Measurements from ENCODE around the gene COX19.

Gene COX19

DNA sequence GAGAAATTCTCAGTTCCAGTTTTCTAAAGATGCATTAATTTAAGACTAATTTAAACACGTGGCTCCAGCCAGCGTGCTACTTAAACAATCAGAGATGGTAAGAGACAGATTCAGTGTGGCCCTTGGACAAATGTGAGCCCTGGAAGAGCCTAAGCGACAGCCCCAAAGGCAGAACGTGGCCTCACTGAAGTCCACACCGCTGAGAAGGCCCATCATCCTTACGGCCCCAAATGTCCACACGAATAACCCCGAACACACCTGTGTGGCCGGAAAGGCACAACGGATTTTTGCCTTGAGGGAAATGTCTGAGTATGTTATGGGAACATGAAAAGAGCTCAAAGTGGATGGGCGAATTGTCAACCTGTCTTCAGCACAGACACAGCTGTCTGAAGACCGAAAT is 3.2 kb downstream of the COX19 start:
- Histone ChIP-seq H3K4me3 (ENCODE audit: low read length) (no peak overlapping the region), H3K9ac (ENCODE audit: low read length) (no peak overlapping the region), H3K4me1 (ENCODE audit: control insufficient read depth, insufficient read depth, low read length) (peaks cover 17% of the 10 kb centered on the region), H3K36me3 (ENCODE audit: control insufficient read depth, insufficient read depth, low read length, severe bottlenecking) (peaks cover 52% of the 10 kb centered on the region), H3K27me3 (replicated peaks; ENCODE audit: control insufficient read depth, insufficient read depth, low read length) (no peaks in the 10 kb centered on the region), H3K9me3 (ENCODE audit: control insufficient read depth, low read length) (no peaks in the 10 kb centered on the region)
- DNase-seq (ENCODE audit: low read depth): no peak

DNA sequence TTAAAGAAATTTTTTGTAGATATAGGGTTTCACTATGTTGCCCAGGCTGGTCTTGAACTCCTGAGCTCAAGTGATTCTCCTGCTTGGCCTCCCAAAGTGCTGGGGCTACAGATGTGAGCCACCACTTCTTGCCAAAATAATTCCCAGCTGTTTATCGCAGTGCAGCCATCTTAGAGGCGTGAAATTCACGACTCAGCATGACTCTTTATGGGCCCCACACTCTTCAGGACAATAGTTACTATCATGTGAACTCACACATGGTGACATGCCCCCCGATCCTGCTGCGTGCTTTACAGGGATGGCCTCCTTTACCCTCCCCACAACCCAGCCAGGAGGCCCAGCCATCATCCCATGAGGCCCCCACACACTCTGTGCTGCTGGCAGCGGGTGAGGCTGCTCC is 4.6 kb downstream of the COX19 start:
- Histone ChIP-seq H3K4me3 (ENCODE audit: low read length) (no peak overlapping the region), H3K27me3 (replicated peaks; ENCODE audit: control insufficient read depth, insufficient read depth, low read length) (no peaks in the 10 kb centered on the region), H3K36me3 (ENCODE audit: control insufficient read depth, insufficient read depth, low read length, severe bottlenecking) (peaks cover 59% of the 10 kb centered on the region), H3K9me3 (ENCODE audit: control insufficient read depth, low read length) (no peaks in the 10 kb centered on the region), H3K9ac (ENCODE audit: low read length) (no peak overlapping the region), H3K4me1 (ENCODE audit: control insufficient read depth, insufficient read depth, low read length) (peaks cover 17% of the 10 kb centered on the region)
- no peak for DNase-seq (ENCODE audit: low read depth)

DNA sequence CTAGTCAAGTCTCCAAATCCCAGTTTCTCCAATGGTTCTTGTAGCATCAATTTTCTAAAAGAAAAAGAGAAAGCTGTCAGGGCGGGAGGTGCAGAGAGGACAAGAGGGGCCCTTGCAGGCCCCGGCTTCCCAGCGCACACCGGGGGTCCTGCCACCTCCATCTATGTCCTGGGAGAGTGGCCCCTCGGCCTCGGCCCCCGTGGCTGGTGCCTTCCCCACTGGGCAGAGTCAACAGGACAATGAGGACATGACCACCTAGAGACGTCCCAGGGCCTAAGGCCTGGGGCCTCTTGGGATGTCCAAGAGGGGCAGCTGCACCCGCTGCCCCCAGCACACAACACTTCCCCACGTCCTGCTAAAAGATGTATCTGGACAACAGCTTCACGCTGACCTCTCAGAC is 5.9 kb downstream of the COX19 start:
- H3K36me3 ChIP-seq (ENCODE audit: control insufficient read depth, insufficient read depth, low read length, severe bottlenecking): peaks cover 59% of the 10 kb centered on the region
- no peaks in the 10 kb centered on the region for H3K9me3 ChIP-seq (ENCODE audit: control insufficient read depth, low read length)
- H3K4me1 ChIP-seq (ENCODE audit: control insufficient read depth, insufficient read depth, low read length): peaks cover 28% of the 10 kb centered on the region
- no peak for DNase-seq (ENCODE audit: low read depth)
- H3K9ac ChIP-seq (ENCODE audit: low read length): no peak overlapping the region
- no peaks in the 10 kb centered on the region for H3K27me3 ChIP-seq (replicated peaks; ENCODE audit: control insufficient read depth, insufficient read depth, low read length)
- no peak overlapping the region for H3K4me3 ChIP-seq (ENCODE audit: low read length)

DNA sequence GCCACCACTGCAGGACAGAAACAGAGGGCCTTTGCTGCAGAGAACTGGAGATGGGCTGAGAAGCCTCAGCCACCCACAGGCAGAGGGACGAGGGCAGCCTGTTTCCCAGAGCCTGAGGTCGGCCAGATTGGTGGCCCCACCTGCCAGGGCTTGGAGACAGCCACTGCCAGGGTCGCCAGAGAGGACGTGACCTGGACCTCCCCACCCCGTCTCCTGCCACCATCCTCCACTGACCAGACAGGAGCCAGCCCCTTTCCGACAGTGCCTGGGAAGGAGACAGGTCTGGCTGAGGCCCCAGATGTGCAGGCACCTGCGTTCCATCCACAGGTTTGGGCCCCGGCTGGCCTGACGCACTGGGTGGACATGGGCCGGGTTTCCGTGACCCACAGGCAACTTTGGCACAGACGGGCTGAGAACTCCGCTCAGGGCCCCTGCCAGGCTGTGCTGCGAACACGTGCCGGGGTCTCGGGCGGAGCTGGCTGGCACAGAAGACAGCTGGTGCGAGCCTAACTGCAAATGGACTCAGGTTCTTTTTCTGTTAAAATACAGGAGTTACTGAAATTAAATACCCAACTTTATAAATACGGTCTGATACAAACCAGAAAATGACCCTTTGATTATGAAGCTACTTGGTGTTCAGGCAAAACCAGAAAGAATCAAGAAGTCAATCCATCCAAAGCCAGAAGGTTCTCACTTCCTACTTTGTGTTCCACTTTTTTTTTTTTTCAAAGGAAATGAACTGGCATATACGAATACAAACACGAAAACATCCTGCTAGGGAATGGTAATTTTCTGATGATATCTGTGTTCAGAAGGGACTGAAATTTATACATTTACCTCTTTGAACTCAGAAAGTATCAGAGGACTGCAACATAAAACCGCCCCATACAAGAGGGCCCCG is 6.9 kb downstream of the COX19 start:
- H3K4me1 ChIP-seq (ENCODE audit: control insufficient read depth, insufficient read depth, low read length): peaks cover 29% of the 10 kb centered on the region
- no peaks in the 10 kb centered on the region for H3K9me3 ChIP-seq (ENCODE audit: control insufficient read depth, low read length)
- H3K36me3 ChIP-seq (ENCODE audit: control insufficient read depth, insufficient read depth, low read length, severe bottlenecking): peaks cover 59% of the 10 kb centered on the region
- no peak overlapping the region for H3K9ac ChIP-seq (ENCODE audit: low read length)
- DNase-seq (ENCODE audit: low read depth): no peak
- H3K4me3 ChIP-seq (ENCODE audit: low read length): no peak overlapping the region
- no peaks in the 10 kb centered on the region for H3K27me3 ChIP-seq (replicated peaks; ENCODE audit: control insufficient read depth, insufficient read depth, low read length)

DNA sequence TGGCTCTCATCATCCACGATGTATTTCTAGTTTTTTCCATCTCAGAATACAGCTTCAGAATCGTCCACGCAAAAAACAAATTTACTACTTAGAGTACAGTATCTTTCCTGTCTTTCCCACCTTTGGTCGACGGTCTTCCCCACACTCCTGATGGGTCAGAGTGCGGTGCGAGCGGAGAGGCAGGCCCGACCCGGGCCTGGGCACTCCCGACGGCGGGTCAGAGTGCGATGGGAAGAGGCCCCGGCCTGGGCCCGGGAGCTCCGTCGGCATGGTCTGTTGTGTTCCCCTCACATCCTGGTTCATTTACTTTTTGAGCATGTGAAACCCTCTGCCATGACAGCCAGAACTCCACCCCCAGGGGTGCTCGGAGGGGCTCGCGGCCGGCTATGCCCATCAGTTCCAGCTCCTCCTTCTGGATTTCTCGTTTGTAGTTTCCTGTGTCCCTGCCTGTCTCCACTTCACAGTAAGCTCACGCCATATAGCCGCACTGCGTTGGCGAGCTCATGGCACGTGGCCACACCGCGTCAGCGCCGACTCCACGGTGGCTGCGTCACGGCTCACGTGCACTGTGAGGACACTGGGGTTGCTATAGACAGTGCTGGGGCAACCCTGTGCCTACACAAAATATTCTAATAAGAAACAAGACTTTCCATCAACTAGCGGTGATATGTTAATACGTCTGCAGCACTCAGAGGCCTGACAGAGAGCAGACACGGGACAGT is 7.8 kb downstream of the COX19 start:
- Histone ChIP-seq H3K36me3 (ENCODE audit: control insufficient read depth, insufficient read depth, low read length, severe bottlenecking) (peaks cover 52% of the 10 kb centered on the region), H3K27me3 (replicated peaks; ENCODE audit: control insufficient read depth, insufficient read depth, low read length) (peaks cover 3% of the 10 kb centered on the region), H3K9me3 (ENCODE audit: control insufficient read depth, low read length) (no peaks in the 10 kb centered on the region), H3K9ac (ENCODE audit: low read length) (no peak overlapping the region), H3K4me1 (ENCODE audit: control insufficient read depth, insufficient read depth, low read length) (peaks cover 20% of the 10 kb centered on the region), H3K4me3 (ENCODE audit: low read length) (no peak overlapping the region)
- DNase-seq (ENCODE audit: low read depth): no peak

DNA sequence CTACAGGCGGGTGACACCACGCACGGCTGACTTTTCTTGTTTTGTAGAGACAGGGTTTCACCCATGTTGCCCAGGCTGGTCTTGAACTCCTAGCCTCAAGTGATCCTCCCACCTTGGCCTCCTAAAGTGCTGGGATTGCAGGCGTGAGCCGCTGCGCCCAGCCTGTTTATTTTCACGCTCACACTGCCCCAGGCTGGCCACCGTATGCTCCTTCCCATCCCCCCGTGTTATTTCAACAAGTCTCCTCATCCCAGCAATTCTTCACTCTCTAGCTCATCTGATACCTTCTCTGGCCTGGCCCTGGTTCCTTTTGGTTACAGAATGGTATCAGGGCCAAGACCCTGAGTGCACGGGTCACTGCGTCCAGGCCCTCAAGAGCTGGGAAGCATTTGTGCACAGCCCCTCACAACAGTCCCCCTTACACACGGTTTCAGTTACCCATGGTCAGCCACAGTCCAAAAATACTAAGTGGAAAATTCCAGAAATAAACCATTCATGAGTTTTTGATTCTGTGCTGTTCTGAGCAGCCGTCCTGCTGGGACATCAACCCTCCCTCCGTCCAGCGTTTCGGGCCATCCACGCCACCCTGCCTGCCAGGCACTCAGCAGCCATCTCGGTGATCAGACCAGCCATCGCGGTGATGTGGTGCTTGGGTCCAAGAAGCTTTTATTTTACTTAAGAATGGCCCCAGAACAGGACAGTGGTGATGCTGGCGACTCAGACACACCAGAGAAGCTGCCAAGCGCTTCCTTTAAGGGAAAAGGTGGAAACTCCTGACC is 8.9 kb downstream of the COX19 start:
- no peak overlapping the region for H3K9ac ChIP-seq (ENCODE audit: low read length)
- peaks cover 21% of the 10 kb centered on the region for H3K4me1 ChIP-seq (ENCODE audit: control insufficient read depth, insufficient read depth, low read length)
- DNase-seq (ENCODE audit: low read depth): no peak
- no peak overlapping the region for H3K4me3 ChIP-seq (ENCODE audit: low read length)
- H3K27me3 ChIP-seq (replicated peaks; ENCODE audit: control insufficient read depth, insufficient read depth, low read length): peaks cover 14% of the 10 kb centered on the region
- H3K36me3 ChIP-seq (ENCODE audit: control insufficient read depth, insufficient read depth, low read length, severe bottlenecking): peaks cover 45% of the 10 kb centered on the region
- no peaks in the 10 kb centered on the region for H3K9me3 ChIP-seq (ENCODE audit: control insufficient read depth, low read length)

DNA sequence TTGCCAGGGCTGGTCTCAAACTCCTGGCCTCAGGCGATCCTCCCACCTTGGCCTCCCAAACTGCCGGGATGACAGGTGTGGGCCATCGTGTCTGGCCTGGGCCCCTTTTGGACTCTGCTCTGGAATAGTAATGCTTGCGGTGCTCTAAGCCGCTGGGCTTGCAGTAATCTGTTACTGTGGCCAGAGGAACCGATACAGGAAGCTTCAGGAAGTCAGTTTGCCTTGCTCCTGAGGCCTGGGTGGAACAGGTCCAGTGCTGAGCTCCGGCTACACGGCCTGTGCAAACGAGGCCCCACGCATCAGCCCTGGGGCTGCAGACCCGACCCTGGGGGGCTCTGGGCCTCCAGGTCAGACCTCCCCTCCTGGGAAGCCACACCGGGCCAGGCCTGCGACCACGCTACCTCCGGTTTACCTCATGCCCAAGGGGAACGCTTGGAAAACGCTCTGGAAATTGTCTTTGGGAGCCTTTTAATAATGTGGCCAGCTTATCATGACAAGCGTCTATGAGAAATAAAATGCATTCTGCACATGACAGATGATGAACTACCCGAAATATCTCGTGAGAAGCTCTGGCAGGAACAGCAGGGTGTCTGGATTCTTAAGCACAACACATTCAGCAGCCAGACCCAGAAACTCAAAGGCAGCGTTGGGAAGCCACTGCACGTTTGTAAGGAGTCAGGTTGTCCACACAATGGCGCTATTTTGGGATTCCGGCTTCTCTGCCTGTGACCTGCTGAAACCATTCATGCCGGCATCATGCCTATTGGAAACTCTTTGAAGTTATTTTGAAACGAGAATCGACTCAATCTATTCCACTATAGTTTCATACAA is 10.7 kb downstream of the COX19 start:
- Histone ChIP-seq H3K36me3 (ENCODE audit: control insufficient read depth, insufficient read depth, low read length, severe bottlenecking) (peaks cover 30% of the 10 kb centered on the region), H3K9me3 (ENCODE audit: control insufficient read depth, low read length) (no peaks in the 10 kb centered on the region), H3K27me3 (replicated peaks; ENCODE audit: control insufficient read depth, insufficient read depth, low read length) (peaks cover 15% of the 10 kb centered on the region), H3K4me3 (ENCODE audit: low read length) (peak overlapping the region; percentile 40), H3K9ac (ENCODE audit: low read length) (peak overlapping the region; percentile 8), H3K4me1 (ENCODE audit: control insufficient read depth, insufficient read depth, low read length) (peaks cover 32% of the 10 kb centered on the region)
- DNase-seq (ENCODE audit: low read depth): peak; percentile 15

DNA sequence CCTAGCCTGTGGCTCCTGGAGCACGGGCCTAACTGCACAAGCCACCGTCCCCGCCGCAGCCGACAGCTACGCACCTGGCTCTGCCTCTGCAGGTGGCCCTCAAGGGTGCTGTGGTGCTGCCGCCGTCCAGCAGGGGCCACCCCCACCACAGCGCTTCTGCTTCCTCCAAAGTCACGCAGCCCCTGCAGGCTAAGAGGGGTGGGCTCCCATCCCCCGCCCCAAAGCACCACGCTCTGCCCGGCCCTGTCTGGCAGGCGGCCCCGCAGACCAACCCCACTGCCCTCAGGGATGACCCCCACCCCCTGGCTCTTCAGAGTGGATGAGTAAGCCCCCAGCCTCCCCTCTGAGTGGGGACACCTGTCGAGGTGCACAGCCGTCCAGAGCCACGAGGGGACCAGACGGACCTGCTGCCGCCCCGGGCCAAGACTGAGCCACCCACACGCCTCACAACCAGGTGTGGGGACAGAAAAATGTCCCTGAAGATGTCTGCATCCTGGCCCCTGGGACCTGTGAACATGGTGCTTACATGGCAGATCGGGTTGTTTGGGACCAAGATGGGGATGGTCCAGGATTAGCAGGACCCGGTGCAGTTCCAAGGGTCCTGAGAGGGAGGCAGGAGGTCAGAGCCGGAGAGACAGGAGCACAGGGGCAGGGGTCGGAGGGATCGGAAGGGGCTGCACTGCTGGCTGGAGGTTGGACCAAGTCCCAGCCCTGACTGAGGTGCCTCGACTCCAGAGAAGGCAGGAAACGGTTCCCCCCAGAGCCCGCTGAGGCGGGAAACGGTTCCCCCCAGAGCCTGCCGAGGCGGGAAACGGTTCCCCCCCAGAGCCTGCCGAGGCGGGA is 11.9 kb downstream of the COX19 start:
- no peaks in the 10 kb centered on the region for H3K9me3 ChIP-seq (ENCODE audit: control insufficient read depth, low read length)
- peak overlapping the region; percentile 8 for H3K9ac ChIP-seq (ENCODE audit: low read length)
- DNase-seq (ENCODE audit: low read depth): no peak
- H3K36me3 ChIP-seq (ENCODE audit: control insufficient read depth, insufficient read depth, low read length, severe bottlenecking): peaks cover 20% of the 10 kb centered on the region
- H3K4me1 ChIP-seq (ENCODE audit: control insufficient read depth, insufficient read depth, low read length): peaks cover 32% of the 10 kb centered on the region
- no peak overlapping the region for H3K4me3 ChIP-seq (ENCODE audit: low read length)
- H3K27me3 ChIP-seq (replicated peaks; ENCODE audit: control insufficient read depth, insufficient read depth, low read length): peaks cover 18% of the 10 kb centered on the region

DNA sequence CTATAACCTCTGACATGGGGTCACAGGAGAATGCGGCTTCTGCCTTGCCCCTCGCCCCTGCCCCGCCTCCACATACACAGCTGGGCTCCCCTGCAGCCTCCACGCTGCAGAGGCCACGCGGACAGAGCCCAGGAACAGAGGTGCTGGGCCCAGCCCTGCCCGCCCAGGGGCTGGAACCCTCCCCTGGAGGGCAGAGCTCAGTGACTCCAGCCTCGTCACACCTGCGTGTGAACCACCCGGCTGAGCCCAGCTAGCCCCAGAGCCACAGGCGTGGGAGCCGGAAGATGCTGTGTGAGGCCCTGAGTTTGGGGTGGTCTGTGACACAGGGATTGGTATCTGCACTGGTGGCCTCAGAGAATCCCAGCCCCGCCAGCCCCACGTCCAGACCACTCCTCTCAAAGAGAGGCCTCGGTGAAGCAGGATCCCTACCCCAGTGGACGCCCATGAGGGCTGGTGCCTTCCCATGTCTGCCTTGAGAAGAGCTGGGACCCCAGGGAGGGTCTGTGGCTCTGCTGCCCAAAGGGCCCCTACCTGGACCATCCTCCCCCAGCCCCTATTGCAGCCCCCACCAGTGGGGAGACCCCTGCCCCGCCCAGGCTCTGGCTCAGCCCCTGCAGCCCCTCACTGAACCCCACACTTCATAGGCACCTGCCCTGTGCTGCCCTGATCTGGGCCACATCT is 12.8 kb downstream of the COX19 start:
- no peaks in the 10 kb centered on the region for H3K9me3 ChIP-seq (ENCODE audit: control insufficient read depth, low read length)
- peaks cover 20% of the 10 kb centered on the region for H3K27me3 ChIP-seq (replicated peaks; ENCODE audit: control insufficient read depth, insufficient read depth, low read length)
- no peak overlapping the region for H3K4me3 ChIP-seq (ENCODE audit: low read length)
- H3K4me1 ChIP-seq (ENCODE audit: control insufficient read depth, insufficient read depth, low read length): peaks cover 39% of the 10 kb centered on the region
- no peak overlapping the region for H3K9ac ChIP-seq (ENCODE audit: low read length)
- DNase-seq (ENCODE audit: low read depth): no peak
- H3K36me3 ChIP-seq (ENCODE audit: control insufficient read depth, insufficient read depth, low read length, severe bottlenecking): peaks cover 11% of the 10 kb centered on the region

Data from adipocyte (in vitro differentiated cells).